PC-3 (cell line): Measurements from ENCODE around the gene MARCKSL1. TPM values are rescaled to one million over a fixed set of nuclear protein-coding genes. Genes with fewer than 3 reads are reported as not detected.
"Not testable (repeated sequence)": the region's sequence is repeated elsewhere in the genome, so short reads cannot be mapped to it uniquely, and the experiment has no call there.

Source experiments
- ATAC-seq: fragments of 200-7000 bp; cut with Tn5 transposase; 2 replicates; pipeline ENCODE4 v1.9.1; 2020; ENCODE audit warnings: mild to moderate bottlenecking, moderate library complexity
- BruUV-seq: library from RNA; stranded (reverse); fragments of 400-500 nt; replicated peaks from 2 replicates; lab custom pipeline; 2021; lab: Mats Ljungman, UMichigan
- CTCF ChIA-PET: fragments of 300-600 bp; sonication (Branson Sonifier 250); formaldehyde crosslinking; loops from one replicate; lab custom pipeline; 2022; ENCODE audit warnings: antibody characterized with exemption; lab: Charles Lee
- POLR2A ChIA-PET: fragments of 300-600 bp; sonication (Branson Sonifier 250); formaldehyde crosslinking; loops from one replicate; lab custom pipeline; 2022; ENCODE audit warnings: antibody characterized with exemption; ENCODE audit not compliant: unreplicated experiment; lab: Charles Lee
- DNase-seq: peaks from one replicate; pipeline ENCODE4 v3.0.0-alpha.2; 2015
- H2AFZ ChIP-seq: fragments of 300-600 bp; sonication (generic); 2 replicates; pipeline ENCODE4 v1.6.0; 2016; ENCODE audit warnings: antibody characterized with exemption, low read length
- H3F3A ChIP-seq: fragments of 300-600 bp; sonication (generic); one replicate; pipeline ENCODE4 v1.6.0; 2017; ENCODE audit warnings: antibody characterized with exemption, low read length, control low read depth, mild to moderate bottlenecking; ENCODE audit not compliant: unreplicated experiment
- H3K27ac ChIP-seq: fragments of 300-600 bp; sonication (generic); 2 replicates; pipeline ENCODE4 v1.5.1; 2016; ENCODE audit warnings: mild to moderate bottlenecking, low read length
- H3K27me3 ChIP-seq: fragments of 300-600 bp; sonication (generic); 2 replicates; pipeline ENCODE4 v1.6.1; 2016; ENCODE audit warnings: low read length, mixed read lengths
- H3K36me3 ChIP-seq: fragments of 300-600 bp; sonication (generic); 2 replicates; pipeline ENCODE4 v1.6.1; 2016; ENCODE audit warnings: low read depth, mixed run types, low read length, mixed read lengths
- H3K4me1 ChIP-seq: fragments of 300-600 bp; sonication (generic); 2 replicates; pipeline ENCODE4 v1.5.1; 2016; ENCODE audit warnings: low read length; ENCODE audit not compliant: insufficient read depth
- H3K4me2 ChIP-seq: fragments of 300-600 bp; sonication (generic); 2 replicates; pipeline ENCODE4 v1.6.0; 2016; ENCODE audit warnings: low read length
- H3K4me3 ChIP-seq: fragments of 300-600 bp; sonication (generic); 2 replicates; pipeline ENCODE4 v1.5.1; 2016; ENCODE audit warnings: mild to moderate bottlenecking, low read length, mixed read lengths
- H3K79me2 ChIP-seq: fragments of 300-600 bp; sonication (generic); 2 replicates; pipeline ENCODE4 v1.6.1; 2017; ENCODE audit warnings: low read length, mixed read lengths
- H3K9ac ChIP-seq: fragments of 300-600 bp; sonication (generic); 2 replicates; pipeline ENCODE4 v1.6.0; 2016; ENCODE audit warnings: mild to moderate bottlenecking, low read length
- H3K9me2 ChIP-seq: fragments of 300-600 bp; sonication (generic); replicated peaks from 2 replicates; pipeline ENCODE4 v1.6.1; 2016; ENCODE audit warnings: mixed run types, low read length, mixed read lengths
- H3K9me3 ChIP-seq: fragments of 300-600 bp; sonication (generic); 2 replicates; pipeline ENCODE4 v1.6.1; 2016; ENCODE audit warnings: low read length, mixed read lengths
- H4K20me1 ChIP-seq: fragments of 300-600 bp; sonication (generic); 2 replicates; pipeline ENCODE4 v1.6.1; 2016; ENCODE audit warnings: low read length, mixed read lengths
- CTCF ChIP-seq: fragments of 300-600 bp; sonication (generic); conservative IDR thresholded peaks from 2 replicates; pipeline ENCODE4 v1.5.1; 2017; ENCODE audit warnings: antibody characterized with exemption, low read depth, mild to moderate bottlenecking, low read length
- EZH2 ChIP-seq: fragments of 300-600 bp; sonication (generic); IDR thresholded peaks from one replicate; pipeline ENCODE4 v1.6.1; 2017; ENCODE audit warnings: antibody characterized with exemption, mild to moderate bottlenecking, low read length; ENCODE audit not compliant: unreplicated experiment
- EZH2phosphoT487 ChIP-seq: fragments of 300-600 bp; sonication (generic); IDR thresholded peaks from 2 replicates; pipeline ENCODE4 v1.6.1; 2018; ENCODE audit warnings: mild to moderate bottlenecking, antibody characterized with exemption, low read length, borderline replicate concordance
- intact Hi-C: fragments of 100-400 bp; cut with micrococcal nuclease; formaldehyde crosslinking; loops from 2 replicates; pipeline ENCODE4 v1.9.0; 2023
- total RNA-seq: library from RNA; depleted of rRNA; stranded (reverse); fragments of >200 nt; gene quantifications from 2 replicates; pipeline ENCODE4 v1.2.3, GENCODE V29; 2014

MARCKSL1 gene
- total RNA-seq, 1 experiment from 2014 or later: 159 TPM

GRCh38 chr1:32299327-32299726 lies 36.7 kb downstream of the MARCKSL1 start:
- POLR2A ChIA-PET: no interaction called here
- no peak for ATAC-seq
- no peaks in the 10 kb centered on the region for H3K9me2 ChIP-seq
- no TSS peak for BruUV-seq
- H3K36me3 ChIP-seq: peaks cover 29% of the 10 kb centered on the region
- intact Hi-C loops: no loop called here
- H3K27ac ChIP-seq: no peak overlapping the region
- no peak for DNase-seq
- H3K4me2 ChIP-seq: no peak overlapping the region
- peaks cover 71% of the 10 kb centered on the region for H3K79me2 ChIP-seq
- H3K4me3 ChIP-seq: no peak overlapping the region
- H3K9ac ChIP-seq: no peak overlapping the region
- H3K9me3 ChIP-seq: no peaks in the 10 kb centered on the region
- H3F3A ChIP-seq: no peaks in the 10 kb centered on the region
- CTCF ChIA-PET: no interaction called here
- no peak overlapping the region for H2AFZ ChIP-seq
- 0 out of 2 replicates have a peak, but pooled peaks cover 8% of the 10 kb centered on the region for H4K20me1 ChIP-seq
- H3K27me3 ChIP-seq: no peaks in the 10 kb centered on the region
- 0 out of 2 replicates have a peak, but pooled peaks cover 6% of the 10 kb centered on the region for H3K4me1 ChIP-seq
- no peak for TF ChIP-seq EZH2
- no peak for TF ChIP-seq CTCF
- no peak for TF ChIP-seq EZH2phosphoT487

- CTCF ChIA-PET, H3K9ac ChIP-seq, H3K27ac ChIP-seq, ATAC-seq, H3K27me3 ChIP-seq, H2AFZ ChIP-seq, H4K20me1 ChIP-seq, intact Hi-C loops, DNase-seq, POLR2A ChIA-PET, H3K9me3 ChIP-seq, H3K4me1 ChIP-seq, BruUV-seq, H3K4me2 ChIP-seq, H3F3A ChIP-seq, H3K4me3 ChIP-seq, H3K9me2 ChIP-seq: not testable (repeated sequence)
- peaks cover 18% of the 10 kb centered on the region; the same call in 1 of the 2 replicates for H3K36me3 ChIP-seq
- H3K79me2 ChIP-seq: peaks cover 82% of the 10 kb centered on the region
Observed at GRCh38 chr1:32298211-32298610, 37.8 kb downstream of the MARCKSL1 start.

- Histone ChIP-seq H3K79me2 (peaks cover 49% of the 10 kb centered on the region), H3K9me2 (no peaks in the 10 kb centered on the region), H3F3A (no peaks in the 10 kb centered on the region), H3K4me3 (peak within 1 kb of the TSS; percentile 88), H2AFZ (peak within 1 kb of the TSS; percentile 89), H3K27me3 (no peaks in the 10 kb centered on the region), H3K4me2 (peak within 1 kb of the TSS; percentile 89), H3K27ac (peak within 1 kb of the TSS; percentile 81), H4K20me1 (no peaks in the 10 kb centered on the region), H3K9ac (peak within 1 kb of the TSS; percentile 81), H3K4me1 (peaks cover 30% of the 10 kb centered on the region), H3K36me3 (peaks cover 4% of the 10 kb centered on the region; the same call in 1 of the 2 replicates), H3K9me3 (no peaks in the 10 kb centered on the region)
- intact Hi-C loops: loop anchor here (2.0 to 5.0 kb wide), 2 partner anchors 51 to 75 kb away; no protein-coding TSS in a partner anchor
- CTCF ChIA-PET: interaction anchor here (0.9 kb wide), 1 partner anchor 51 kb away, joined by 3 read pairs; no protein-coding TSS in a partner anchor
- POLR2A ChIA-PET: interaction anchor here (0.5 to 0.6 kb wide), 2 partner anchors 15 to 32 kb away, joined by 3 read pairs; no protein-coding TSS in a partner anchor
- peak; percentile 86 for ATAC-seq
- peak; percentile 98 for DNase-seq
- BruUV-seq: no TSS peak
- TF ChIP-seq CTCF (no peak), EZH2phosphoT487 (no peak), EZH2 (no peak)
Observed at GRCh38 chr1:32291708-32292538, 44.1 kb downstream of the MARCKSL1 start, which contains the start of gene HDAC1. HDAC1 (plus strand) TSS chr1:32292083; CDS start chr1:32292170, 87 bp downstream.
